Colonic mucosa (tissue), 4 donors: ENCODE measurements around the gene AK4. TPM values are rescaled to one million over a fixed set of nuclear protein-coding genes. Genes with fewer than 3 reads are reported as not detected.
"Not testable (repeated sequence)": the region's sequence is repeated elsewhere in the genome, so short reads cannot be mapped to it uniquely, and the experiment has no call there.

Source experiments
- DNase-seq: peaks from one replicate; pipeline ENCODE4 v3.0.0-alpha.2; 2020
- H3K27ac ChIP-seq: fragments of 200-600 bp; one replicate; pipeline ENCODE4 v1.8.0; 2021
- H3K27me3 ChIP-seq: fragments of 200-600 bp; one replicate; pipeline ENCODE4 v1.8.0; 2021
- H3K36me3 ChIP-seq: fragments of 200-600 bp; one replicate; pipeline ENCODE4 v1.8.0; 2021
- H3K4me1 ChIP-seq: fragments of 200-600 bp; one replicate; pipeline ENCODE4 v1.8.0; 2021; ENCODE audit warnings: mild to moderate bottlenecking
- H3K4me3 ChIP-seq: fragments of 200-600 bp; one replicate; pipeline ENCODE4 v1.8.0; 2021
- H3K9ac ChIP-seq, 2 donors: one replicate each; pipeline ENCODE4 v1.7.0; 2013; ENCODE audit warnings: control low read depth in 2 of 2, low read depth in 2 of 2, low read length in 2 of 2
- H3K9me3 ChIP-seq: fragments of 200-600 bp; one replicate; pipeline ENCODE4 v1.8.0; 2021
- intact Hi-C: fragments of 100-400 bp; cut with DNase I; formaldehyde crosslinking; loops from one replicate; pipeline ENCODE4 v1.14.1; 2022
- total RNA-seq, 2 donors: library from RNA; stranded (reverse); fragmentation: NEBNext Ultra II Directional in 1 of 2; extraction: Animal tissue kit (Norgen Biotek cat#: 25700) in 1 of 2; gene quantifications; one replicate each; pipeline ENCODE4 v1.2.1, GENCODE V29; 2021
- TF ChIP-seq, protein P1 (sequence below): fragments of 200-600 bp; IDR thresholded peaks from one replicate; pipeline ENCODE4 v1.8.0; 2022; ENCODE audit warnings: antibody characterized with exemption, mild to moderate bottlenecking
- donor health status: healthy.
- donor health status: DM: no; HTN: no; CAD: no.
- donor health status: DM: no; HTN: no; CAD: no.

Gene AK4
- total RNA-seq, 2 donors from 2014 or later = 60.3 to 112 TPM

DNA sequence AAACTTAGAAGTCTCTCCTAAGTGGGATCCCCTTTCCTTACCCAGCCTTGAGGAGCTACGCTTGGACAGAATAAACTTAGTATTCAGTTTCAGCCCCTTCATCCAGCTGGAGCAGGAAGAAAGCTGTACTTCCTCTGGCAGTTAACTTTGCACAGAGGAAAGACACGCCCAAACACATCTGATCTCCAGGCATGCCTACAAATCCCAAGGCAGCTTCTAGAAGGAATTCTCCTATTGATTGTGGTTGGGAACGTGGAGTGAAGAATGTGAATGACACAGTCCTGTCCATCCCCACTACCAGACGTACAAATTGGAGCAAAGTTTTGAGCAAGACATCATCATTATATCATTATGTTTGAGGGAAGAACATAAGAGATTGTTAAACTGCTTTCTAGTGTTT lies 6.6 kb upstream of the AK4 start:
- no peak overlapping the region for H3K27ac ChIP-seq
- H3K4me3 ChIP-seq = no peak overlapping the region
- H3K9me3 ChIP-seq = no peaks in the 10 kb centered on the region
- H3K4me1 ChIP-seq = no peaks in the 10 kb centered on the region
- peak; percentile 55 for DNase-seq
- TF ChIP-seq, protein P1, sequence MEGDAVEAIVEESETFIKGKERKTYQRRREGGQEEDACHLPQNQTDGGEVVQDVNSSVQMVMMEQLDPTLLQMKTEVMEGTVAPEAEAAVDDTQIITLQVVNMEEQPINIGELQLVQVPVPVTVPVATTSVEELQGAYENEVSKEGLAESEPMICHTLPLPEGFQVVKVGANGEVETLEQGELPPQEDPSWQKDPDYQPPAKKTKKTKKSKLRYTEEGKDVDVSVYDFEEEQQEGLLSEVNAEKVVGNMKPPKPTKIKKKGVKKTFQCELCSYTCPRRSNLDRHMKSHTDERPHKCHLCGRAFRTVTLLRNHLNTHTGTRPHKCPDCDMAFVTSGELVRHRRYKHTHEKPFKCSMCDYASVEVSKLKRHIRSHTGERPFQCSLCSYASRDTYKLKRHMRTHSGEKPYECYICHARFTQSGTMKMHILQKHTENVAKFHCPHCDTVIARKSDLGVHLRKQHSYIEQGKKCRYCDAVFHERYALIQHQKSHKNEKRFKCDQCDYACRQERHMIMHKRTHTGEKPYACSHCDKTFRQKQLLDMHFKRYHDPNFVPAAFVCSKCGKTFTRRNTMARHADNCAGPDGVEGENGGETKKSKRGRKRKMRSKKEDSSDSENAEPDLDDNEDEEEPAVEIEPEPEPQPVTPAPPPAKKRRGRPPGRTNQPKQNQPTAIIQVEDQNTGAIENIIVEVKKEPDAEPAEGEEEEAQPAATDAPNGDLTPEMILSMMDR = no peak
- intact Hi-C loops = no loop called here
- H3K9ac ChIP-seq = no peak overlapping the region
- no peaks in the 10 kb centered on the region for H3K36me3 ChIP-seq
- no peaks in the 10 kb centered on the region for H3K27me3 ChIP-seq

DNA sequence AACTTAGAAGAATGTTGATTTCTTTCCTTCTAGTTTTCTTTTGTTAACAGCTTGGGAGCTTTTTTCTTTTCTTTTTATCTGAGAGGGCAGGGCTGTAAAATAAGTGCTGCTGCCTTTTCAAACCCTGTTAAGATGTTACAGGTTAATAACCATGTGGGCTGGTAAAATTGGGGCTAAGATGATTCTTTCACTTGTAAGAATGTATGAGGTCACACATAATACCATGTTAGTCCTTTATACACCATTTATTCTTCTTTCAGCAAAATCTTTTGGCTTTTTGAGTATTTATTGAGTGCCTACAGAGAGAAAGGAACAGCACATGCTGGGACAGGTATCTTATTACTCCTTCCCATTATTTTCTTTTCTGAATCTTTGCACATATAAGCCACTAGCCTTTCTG lies 6.1 kb upstream of the AK4 start:
- no peaks in the 10 kb centered on the region for H3K27me3 ChIP-seq
- no peak for DNase-seq
- H3K36me3 ChIP-seq = no peaks in the 10 kb centered on the region
- no peaks in the 10 kb centered on the region for H3K4me1 ChIP-seq
- no peak overlapping the region for H3K4me3 ChIP-seq
- TF ChIP-seq, protein P1 = no peak
- H3K9me3 ChIP-seq = no peaks in the 10 kb centered on the region
- intact Hi-C loops = no loop called here
- no peak overlapping the region for H3K27ac ChIP-seq
- no peak overlapping the region for H3K9ac ChIP-seq

GRCh38 chr1:65143112-65143658 lies 4.8 kb upstream of the AK4 start:
- intact Hi-C loops, H3K9ac ChIP-seq, H3K4me1 ChIP-seq, H3K9me3 ChIP-seq, DNase-seq, H3K27ac ChIP-seq, H3K27me3 ChIP-seq, H3K4me3 ChIP-seq, H3K36me3 ChIP-seq: not testable (repeated sequence)

DNA sequence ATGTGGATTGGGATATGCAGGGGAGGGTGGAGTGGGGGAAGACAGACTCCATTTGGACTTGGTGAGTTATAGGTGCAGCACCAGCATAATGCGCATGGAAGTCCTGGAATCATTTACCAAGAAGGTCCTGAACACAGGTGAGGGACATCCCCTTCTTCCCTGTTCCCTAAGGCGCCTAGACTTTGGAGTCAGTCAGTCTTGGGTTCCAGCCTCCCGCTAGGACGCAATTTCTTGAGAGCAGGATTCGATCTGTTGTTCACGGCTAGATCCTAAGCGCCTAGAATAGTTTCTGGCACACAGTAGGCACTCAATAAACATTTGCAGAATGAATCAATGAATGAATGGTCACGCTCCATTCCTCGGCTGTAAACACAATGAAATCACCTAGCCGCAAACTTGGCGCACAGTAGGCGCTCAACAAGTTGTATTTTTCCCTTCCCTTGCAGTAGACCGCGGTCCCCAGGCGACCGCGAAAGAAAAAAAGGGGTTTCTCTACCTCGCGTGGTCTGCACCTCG lies 1.0 kb upstream of the AK4 start:
- no peaks in the 10 kb centered on the region for H3K36me3 ChIP-seq
- H3K27ac ChIP-seq = peak overlapping the region; percentile 73
- DNase-seq = no peak
- H3K9me3 ChIP-seq = no peaks in the 10 kb centered on the region
- no peaks in the 10 kb centered on the region for H3K27me3 ChIP-seq
- intact Hi-C loops = no loop called here
- TF ChIP-seq, protein P1 = no peak
- peak overlapping the region; percentile 86 for H3K4me3 ChIP-seq
- peak overlapping the region; percentile 51 to 66 for H3K9ac ChIP-seq
- H3K4me1 ChIP-seq = no peaks in the 10 kb centered on the region

DNA sequence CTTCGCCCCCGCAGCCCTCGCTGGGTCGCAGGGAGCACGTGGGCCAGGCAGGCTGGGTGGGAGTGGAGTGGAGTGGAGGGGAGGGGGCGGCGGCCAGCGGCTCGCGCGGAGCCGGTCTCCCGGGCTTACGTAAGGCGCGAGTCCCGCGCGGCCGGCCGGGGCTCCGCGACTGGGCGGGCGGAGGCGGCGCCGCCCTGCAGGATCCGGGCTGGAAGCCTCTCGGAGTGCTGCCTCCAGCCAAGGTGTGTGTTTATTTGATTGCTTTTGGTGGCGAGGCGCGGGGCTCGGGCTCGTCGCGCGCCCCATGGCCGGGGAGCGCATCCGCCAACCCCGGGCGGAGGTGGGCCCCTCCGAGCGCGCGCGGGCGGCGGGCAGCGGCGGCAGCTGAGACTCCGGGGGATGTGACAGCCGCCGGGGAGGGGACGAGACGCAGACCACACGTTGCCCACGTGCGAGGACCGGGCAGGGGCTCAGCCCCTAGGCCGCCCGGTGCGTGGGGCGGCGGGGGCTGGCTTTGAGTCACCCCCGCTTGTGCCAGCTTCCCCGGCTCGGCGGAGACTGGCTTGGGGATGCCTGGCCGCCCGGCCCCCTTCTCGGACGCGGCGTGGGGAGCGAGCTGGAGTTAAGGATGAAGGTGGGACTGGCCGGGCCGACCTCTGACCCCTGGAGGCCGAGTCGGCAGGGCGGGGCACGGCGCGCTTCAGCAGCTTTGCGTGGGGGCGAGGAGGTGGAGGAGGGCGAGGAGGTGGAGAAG lies 402 bp upstream of the AK4 start:
- intact Hi-C loops = no loop called here
- H3K9me3 ChIP-seq = no peaks in the 10 kb centered on the region
- peak overlapping the region; percentile 73 for H3K27ac ChIP-seq
- H3K4me1 ChIP-seq = no peaks in the 10 kb centered on the region
- H3K9ac ChIP-seq = peak overlapping the region; percentile 51 to 66
- H3K27me3 ChIP-seq = no peaks in the 10 kb centered on the region
- TF ChIP-seq, protein P1 = no peak
- peak; percentile 71 for DNase-seq
- H3K4me3 ChIP-seq = peak overlapping the region; percentile 86
- no peaks in the 10 kb centered on the region for H3K36me3 ChIP-seq
